IgD-negative memory B cell (primary cell): ENCODE results near the gene TTC29. TPM values are rescaled to one million over a fixed set of nuclear protein-coding genes. Genes with fewer than 3 reads are reported as not detected.

Experiments used
- H3K27ac Mint-ChIP-seq, 3 donors: one replicate each; pipeline ENCODE4 v1.8.0; 2020 to 2022; ENCODE audit warnings: mild to moderate bottlenecking in 3 of 3, mixed read lengths in 3 of 3, moderate library complexity in 1 of 3
- H3K27me3 Mint-ChIP-seq: one replicate; pipeline ENCODE4 v1.8.0; 2021; ENCODE audit warnings: mixed read lengths
- H3K36me3 Mint-ChIP-seq: one replicate; pipeline ENCODE4 v1.8.0; 2020; ENCODE audit warnings: mild to moderate bottlenecking, mixed read lengths
- H3K4me1 Mint-ChIP-seq, 3 donors: one replicate each; pipeline ENCODE4 v1.8.0; 2020 to 2022; ENCODE audit warnings: mixed read lengths in 3 of 3, mild to moderate bottlenecking in 1 of 3
- H3K4me3 Mint-ChIP-seq, 4 donors: one replicate each; pipeline ENCODE4 v1.8.0; 2020 to 2022; ENCODE audit warnings: mild to moderate bottlenecking in 4 of 4, mixed read lengths in 4 of 4, moderate library complexity in 3 of 4
- H3K9me3 Mint-ChIP-seq, 3 donors: one replicate each; pipeline ENCODE4 v1.8.0; 2020 to 2021; ENCODE audit warnings: mixed read lengths in 3 of 3, mild to moderate bottlenecking in 1 of 3
- polyA plus RNA-seq: library from polyadenylated mRNA; unstranded; fragments of 300-500 nt; fragmentation: Illumina TruSeq; gene quantifications from one replicate; pipeline ENCODE4 v1.2.3, GENCODE V29; 2021

The TTC29 gene
- not detected for polyA plus RNA-seq

GRCh38 chr4:146945556-146946374, at the start of gene TTC29:
TSS of gene TTC29 (minus strand) at chr4:146945864. CDS start at chr4:146939895, 5,969 bp downstream.
- Mint-ChIP-seq H3K27ac (peak within 1 kb of the TSS in 1 of 3 donors; percentile 8), H3K9me3 (no peaks in the 10 kb centered on the region), H3K4me1 (peaks cover 16 to 21% (median 18%) of the 10 kb centered on the region in 3 donors), H3K27me3 (peaks cover 14% of the 10 kb centered on the region), H3K36me3 (no peaks in the 10 kb centered on the region), H3K4me3 (peak within 1 kb of the TSS; percentile 67 to 89 (median 78))

GRCh38 chr4:146981651-146982050, 36.0 kb upstream of the TTC29 start:
- H3K27me3 Mint-ChIP-seq: peaks cover 2% of the 10 kb centered on the region
- H3K4me1 Mint-ChIP-seq: no peaks in the 10 kb centered on the region
- no peaks in the 10 kb centered on the region for H3K36me3 Mint-ChIP-seq
- no peak overlapping the region for H3K27ac Mint-ChIP-seq
- H3K4me3 Mint-ChIP-seq: no peak overlapping the region
- H3K9me3 Mint-ChIP-seq: peaks cover 0 to 7% (median 0%) of the 10 kb centered on the region in 3 donors

- peaks cover 0 to 5% (median 0%) of the 10 kb centered on the region in 3 donors for H3K9me3 Mint-ChIP-seq
- H3K27ac Mint-ChIP-seq: no peak overlapping the region
- no peak overlapping the region for H3K4me3 Mint-ChIP-seq
- H3K36me3 Mint-ChIP-seq: no peaks in the 10 kb centered on the region
- H3K4me1 Mint-ChIP-seq: no peaks in the 10 kb centered on the region
- peaks cover 5% of the 10 kb centered on the region for H3K27me3 Mint-ChIP-seq
Measured at GRCh38 chr4:146978641-146979040, 33.0 kb upstream of the TTC29 start.

GRCh38 chr4:146976145-146976544, 30.5 kb upstream of the TTC29 start:
- Mint-ChIP-seq H3K27me3 (peaks cover 6% of the 10 kb centered on the region), H3K36me3 (no peaks in the 10 kb centered on the region), H3K4me1 (no peaks in the 10 kb centered on the region), H3K4me3 (no peak overlapping the region), H3K9me3 (no peaks in the 10 kb centered on the region), H3K27ac (no peak overlapping the region)

- no peaks in the 10 kb centered on the region for H3K36me3 Mint-ChIP-seq
- H3K27me3 Mint-ChIP-seq: peaks cover 6% of the 10 kb centered on the region
- no peak overlapping the region for H3K4me3 Mint-ChIP-seq
- no peak overlapping the region for H3K27ac Mint-ChIP-seq
- H3K4me1 Mint-ChIP-seq: no peaks in the 10 kb centered on the region
- no peaks in the 10 kb centered on the region for H3K9me3 Mint-ChIP-seq
Measured at GRCh38 chr4:146975527-146975926, 29.9 kb upstream of the TTC29 start.

GRCh38 chr4:146975036-146975435, 29.4 kb upstream of the TTC29 start:
- H3K36me3 Mint-ChIP-seq: no peaks in the 10 kb centered on the region
- no peaks in the 10 kb centered on the region for H3K9me3 Mint-ChIP-seq
- peaks cover 6% of the 10 kb centered on the region for H3K27me3 Mint-ChIP-seq
- no peak overlapping the region for H3K4me3 Mint-ChIP-seq
- no peaks in the 10 kb centered on the region for H3K4me1 Mint-ChIP-seq
- no peak overlapping the region for H3K27ac Mint-ChIP-seq

- no peaks in the 10 kb centered on the region for H3K4me1 Mint-ChIP-seq
- peaks cover 6% of the 10 kb centered on the region for H3K27me3 Mint-ChIP-seq
- H3K4me3 Mint-ChIP-seq: no peak overlapping the region
- H3K36me3 Mint-ChIP-seq: no peaks in the 10 kb centered on the region
- no peak overlapping the region for H3K27ac Mint-ChIP-seq
- H3K9me3 Mint-ChIP-seq: no peaks in the 10 kb centered on the region
Measured at GRCh38 chr4:146972036-146972435, 26.4 kb upstream of the TTC29 start.

- Mint-ChIP-seq H3K4me3 (no peak overlapping the region), H3K9me3 (peaks cover 0 to 8% (median 3%) of the 10 kb centered on the region in 3 donors), H3K4me1 (no peaks in the 10 kb centered on the region), H3K27ac (no peak overlapping the region), H3K36me3 (no peaks in the 10 kb centered on the region), H3K27me3 (peaks cover 2% of the 10 kb centered on the region)
Measured at GRCh38 chr4:146969126-146969525, 23.5 kb upstream of the TTC29 start.

GRCh38 chr4:146960634-146961033, 15.0 kb upstream of the TTC29 start:
- Mint-ChIP-seq H3K4me1 (no peaks in the 10 kb centered on the region), H3K36me3 (peaks cover 1% of the 10 kb centered on the region), H3K27me3 (no peaks in the 10 kb centered on the region), H3K27ac (no peak overlapping the region), H3K4me3 (no peak overlapping the region), H3K9me3 (peaks cover 0 to 2% (median 0%) of the 10 kb centered on the region in 3 donors)

- peaks cover 1% of the 10 kb centered on the region for H3K36me3 Mint-ChIP-seq
- no peak overlapping the region for H3K4me3 Mint-ChIP-seq
- H3K4me1 Mint-ChIP-seq: no peaks in the 10 kb centered on the region
- no peaks in the 10 kb centered on the region for H3K9me3 Mint-ChIP-seq
- H3K27me3 Mint-ChIP-seq: no peaks in the 10 kb centered on the region
- no peak overlapping the region for H3K27ac Mint-ChIP-seq
Measured at GRCh38 chr4:146959692-146960091, 14.0 kb upstream of the TTC29 start.

GRCh38 chr4:146957237-146957636, 11.6 kb upstream of the TTC29 start:
- H3K9me3 Mint-ChIP-seq: no peaks in the 10 kb centered on the region
- no peak overlapping the region for H3K4me3 Mint-ChIP-seq
- no peaks in the 10 kb centered on the region for H3K27me3 Mint-ChIP-seq
- H3K36me3 Mint-ChIP-seq: no peaks in the 10 kb centered on the region
- H3K4me1 Mint-ChIP-seq: no peaks in the 10 kb centered on the region
- no peak overlapping the region for H3K27ac Mint-ChIP-seq

GRCh38 chr4:146952896-146953295, 7.2 kb upstream of the TTC29 start:
- H3K9me3 Mint-ChIP-seq: no peaks in the 10 kb centered on the region
- H3K27me3 Mint-ChIP-seq: peaks cover 4% of the 10 kb centered on the region
- H3K27ac Mint-ChIP-seq: no peak overlapping the region
- no peak overlapping the region for H3K4me3 Mint-ChIP-seq
- no peaks in the 10 kb centered on the region for H3K4me1 Mint-ChIP-seq
- H3K36me3 Mint-ChIP-seq: no peaks in the 10 kb centered on the region

GRCh38 chr4:146949559-146949958, 3.9 kb upstream of the TTC29 start:
- Mint-ChIP-seq H3K27ac (no peak overlapping the region), H3K36me3 (no peaks in the 10 kb centered on the region), H3K4me3 (no peak overlapping the region), H3K27me3 (peaks cover 14% of the 10 kb centered on the region), H3K9me3 (no peaks in the 10 kb centered on the region), H3K4me1 (peaks cover 16 to 21% (median 18%) of the 10 kb centered on the region in 3 donors)

GRCh38 chr4:146943691-146944375, 1.8 kb downstream of the TTC29 start:
- H3K4me3 Mint-ChIP-seq: no peak overlapping the region
- no peaks in the 10 kb centered on the region for H3K9me3 Mint-ChIP-seq
- peaks cover 14% of the 10 kb centered on the region for H3K27me3 Mint-ChIP-seq
- H3K27ac Mint-ChIP-seq: no peak overlapping the region
- peaks cover 16 to 21% (median 18%) of the 10 kb centered on the region in 3 donors for H3K4me1 Mint-ChIP-seq
- no peaks in the 10 kb centered on the region for H3K36me3 Mint-ChIP-seq

- H3K36me3 Mint-ChIP-seq: no peaks in the 10 kb centered on the region
- H3K27ac Mint-ChIP-seq: no peak overlapping the region
- H3K4me3 Mint-ChIP-seq: no peak overlapping the region
- no peaks in the 10 kb centered on the region for H3K4me1 Mint-ChIP-seq
- no peaks in the 10 kb centered on the region for H3K9me3 Mint-ChIP-seq
- peaks cover 6% of the 10 kb centered on the region for H3K27me3 Mint-ChIP-seq
Measured at GRCh38 chr4:146932116-146932515, 13.5 kb downstream of the TTC29 start.

GRCh38 chr4:146930673-146931072, 15.0 kb downstream of the TTC29 start:
- no peak overlapping the region for H3K4me3 Mint-ChIP-seq
- H3K27ac Mint-ChIP-seq: no peak overlapping the region
- no peaks in the 10 kb centered on the region for H3K4me1 Mint-ChIP-seq
- peaks cover 8% of the 10 kb centered on the region for H3K27me3 Mint-ChIP-seq
- H3K36me3 Mint-ChIP-seq: no peaks in the 10 kb centered on the region
- no peaks in the 10 kb centered on the region for H3K9me3 Mint-ChIP-seq
